ENCODE results near the gene ZBTB2.
"Not testable (repeated sequence)": the region's sequence is repeated elsewhere in the genome, so short reads cannot be mapped to it uniquely, and the experiment has no call there.

ZBTB2 gene

GRCh38 chr6:151335930-151336329, 55.4 kb downstream of the ZBTB2 start:
- no peak for DNase-seq (ENCODE audit: low read depth in 2 of 2)

DNA sequence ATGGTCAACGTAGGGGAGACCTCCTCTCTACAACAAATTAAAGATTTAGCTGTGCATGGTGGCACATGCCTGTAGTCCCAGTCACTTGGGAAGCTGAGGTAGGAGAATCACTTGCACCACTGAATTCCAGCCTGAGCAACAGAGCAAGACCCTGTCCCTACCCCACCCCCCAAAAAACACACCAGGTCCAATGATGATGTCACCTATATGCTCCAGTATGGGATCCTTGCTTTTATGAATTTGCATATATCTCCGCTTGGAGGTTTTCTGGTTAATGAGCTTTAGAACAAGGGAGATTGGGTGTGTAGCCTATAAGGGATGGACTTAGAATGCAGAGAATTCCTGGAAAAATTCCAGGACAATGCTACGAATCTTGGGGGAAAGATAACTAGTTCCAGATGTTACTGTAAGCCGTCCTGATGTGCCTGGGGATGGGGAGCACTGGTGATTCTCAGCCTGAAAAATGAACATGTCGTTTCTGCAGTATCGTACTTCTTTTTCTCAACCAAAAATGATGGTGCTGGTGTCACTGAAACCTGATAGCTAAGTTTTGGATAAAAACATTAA, 61.1 kb downstream of the ZBTB2 start:
- no peak for DNase-seq (ENCODE audit: low read depth in 2 of 2)

- DNase-seq (ENCODE audit: low read depth in 2 of 2): no peak
Measured at GRCh38 chr6:151327101-151327500, 64.3 kb downstream of the ZBTB2 start.

DNA sequence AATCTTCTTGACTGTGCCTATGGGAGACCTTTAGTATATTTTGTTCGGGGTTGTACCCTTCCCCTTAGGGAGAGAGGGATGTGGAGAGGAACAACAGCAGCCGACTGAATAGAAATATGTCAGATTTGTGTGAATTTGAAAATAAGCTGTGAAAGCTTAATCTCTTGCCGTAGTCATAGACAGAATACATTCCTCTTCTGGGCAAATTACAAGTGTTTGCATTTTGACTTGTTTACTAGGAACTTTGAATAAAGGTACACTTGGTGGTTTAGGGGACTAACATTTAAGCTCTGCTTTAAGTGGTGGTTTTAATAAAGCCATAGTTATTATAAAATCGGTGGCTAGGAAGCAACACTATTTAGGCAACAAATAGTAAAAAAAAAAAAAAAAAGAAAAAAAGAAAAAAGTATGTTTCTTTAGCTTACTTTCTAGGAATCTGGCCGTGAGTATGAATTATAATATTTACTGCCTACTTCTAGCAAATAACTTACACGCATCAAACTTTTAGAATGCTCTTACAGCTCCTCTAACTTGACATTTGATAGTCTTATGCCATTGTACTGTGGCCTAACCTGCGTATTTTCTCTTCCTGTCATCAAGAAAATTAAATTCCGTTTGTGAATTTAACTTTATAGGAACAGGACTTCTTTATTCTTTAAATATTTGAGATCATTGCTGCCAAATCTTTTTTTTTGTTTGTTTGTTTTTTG, 65.1 kb downstream of the ZBTB2 start:
- no peak for DNase-seq (ENCODE audit: low read depth in 2 of 2)

- no peak for DNase-seq (ENCODE audit: low read depth in 2 of 2)
Measured at GRCh38 chr6:151325075-151326050, 66.0 kb downstream of the ZBTB2 start.

DNA sequence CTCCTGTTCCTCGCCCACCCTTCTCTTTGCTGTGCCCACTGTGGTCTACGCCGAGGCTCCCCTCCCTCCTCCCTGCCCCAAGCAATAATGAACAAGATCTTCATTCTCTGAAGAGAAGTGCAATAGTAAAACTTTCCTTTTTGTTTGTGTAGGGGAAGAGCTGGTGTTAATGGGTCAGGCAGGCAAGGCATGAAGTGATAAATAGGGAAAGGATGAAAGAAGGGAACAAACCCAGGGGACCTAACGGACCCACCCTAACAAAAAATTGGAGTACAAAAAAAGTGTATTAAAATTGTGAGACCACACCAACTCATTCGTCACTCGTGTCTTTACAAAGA, 66.9 kb downstream of the ZBTB2 start:
- DNase-seq (ENCODE audit: low read depth in 2 of 2): no peak

DNA sequence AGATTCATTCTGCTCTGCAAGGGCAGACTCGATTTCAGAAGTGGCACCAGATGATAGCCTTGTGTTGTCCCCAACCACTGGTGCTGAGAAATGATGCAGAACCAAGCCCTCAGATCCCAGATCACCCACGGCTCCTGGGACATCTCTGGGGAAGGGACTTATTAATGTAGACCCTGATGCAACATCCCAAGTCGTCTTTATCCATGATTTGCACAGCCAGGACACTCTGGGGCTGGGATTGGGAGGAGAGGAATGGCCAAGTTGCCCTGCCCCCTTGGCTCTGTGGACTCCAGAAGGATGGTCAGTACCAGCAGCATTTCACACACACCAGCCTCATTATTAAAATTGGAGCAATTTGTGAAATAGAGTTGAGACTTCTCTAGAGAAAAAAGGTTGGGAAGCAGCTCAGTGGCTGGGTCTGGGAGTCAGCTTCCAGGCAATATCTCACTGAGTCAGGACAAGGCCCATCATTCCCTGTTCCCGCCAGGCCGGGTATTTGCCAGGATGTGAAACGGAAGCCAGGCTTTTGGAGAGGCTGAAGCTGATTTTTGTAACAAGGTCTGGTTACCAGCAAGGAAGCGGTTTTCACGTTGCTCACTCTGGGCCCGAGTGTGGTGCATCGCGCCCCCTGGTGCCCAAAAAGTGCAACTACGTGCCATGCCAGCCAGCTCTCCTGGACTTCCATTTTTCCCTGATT, 67.4 kb downstream of the ZBTB2 start:
- DNase-seq (ENCODE audit: low read depth in 2 of 2): peak; percentile 40 to 60

DNA sequence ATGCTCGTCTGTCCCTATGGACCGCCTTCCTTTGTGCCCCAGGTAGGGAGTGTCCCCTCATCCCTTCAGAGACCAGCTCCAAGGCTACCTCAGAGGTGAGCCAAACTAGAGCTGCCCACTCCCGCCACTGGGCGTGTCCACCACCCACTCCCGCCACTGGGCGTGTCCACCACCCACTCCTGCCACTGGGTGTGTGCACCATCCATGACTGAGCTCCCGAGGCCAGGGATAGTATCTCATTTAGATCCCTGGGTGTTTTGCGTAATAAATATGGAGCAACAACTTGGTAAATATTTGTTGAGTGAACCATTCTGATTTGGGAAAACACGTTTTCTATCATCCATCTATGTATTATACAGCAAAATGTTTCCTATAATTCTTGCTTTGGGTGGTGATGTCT, 68.8 kb downstream of the ZBTB2 start:
- no peak for DNase-seq (ENCODE audit: low read depth in 2 of 2)

DNA sequence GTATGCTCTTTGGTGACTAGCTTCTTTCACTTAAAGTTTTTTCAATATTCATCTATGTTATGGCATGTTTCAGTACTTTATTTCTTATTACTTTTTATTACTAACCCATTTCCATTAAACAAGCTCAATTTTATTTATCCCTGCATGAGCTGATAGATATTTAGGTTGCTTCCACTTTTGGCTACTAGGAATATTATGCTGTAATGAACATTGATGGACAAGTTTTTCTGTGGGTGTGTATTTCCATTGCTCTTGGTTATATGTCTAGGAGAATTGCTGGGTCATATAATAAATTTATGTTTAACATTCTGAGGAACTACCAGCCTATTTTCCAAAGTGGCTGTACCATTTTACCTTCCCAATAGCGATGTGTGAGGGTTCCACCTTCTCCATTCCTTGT, 69.9 kb downstream of the ZBTB2 start:
- no peak for DNase-seq (ENCODE audit: low read depth in 2 of 2)

- no peak for DNase-seq (ENCODE audit: low read depth in 2 of 2)
Measured at GRCh38 chr6:151320140-151320539, 71.2 kb downstream of the ZBTB2 start.

- no peak for DNase-seq (ENCODE audit: low read depth in 2 of 2)
Measured at GRCh38 chr6:151317995-151318365, 73.4 kb downstream of the ZBTB2 start.

DNA sequence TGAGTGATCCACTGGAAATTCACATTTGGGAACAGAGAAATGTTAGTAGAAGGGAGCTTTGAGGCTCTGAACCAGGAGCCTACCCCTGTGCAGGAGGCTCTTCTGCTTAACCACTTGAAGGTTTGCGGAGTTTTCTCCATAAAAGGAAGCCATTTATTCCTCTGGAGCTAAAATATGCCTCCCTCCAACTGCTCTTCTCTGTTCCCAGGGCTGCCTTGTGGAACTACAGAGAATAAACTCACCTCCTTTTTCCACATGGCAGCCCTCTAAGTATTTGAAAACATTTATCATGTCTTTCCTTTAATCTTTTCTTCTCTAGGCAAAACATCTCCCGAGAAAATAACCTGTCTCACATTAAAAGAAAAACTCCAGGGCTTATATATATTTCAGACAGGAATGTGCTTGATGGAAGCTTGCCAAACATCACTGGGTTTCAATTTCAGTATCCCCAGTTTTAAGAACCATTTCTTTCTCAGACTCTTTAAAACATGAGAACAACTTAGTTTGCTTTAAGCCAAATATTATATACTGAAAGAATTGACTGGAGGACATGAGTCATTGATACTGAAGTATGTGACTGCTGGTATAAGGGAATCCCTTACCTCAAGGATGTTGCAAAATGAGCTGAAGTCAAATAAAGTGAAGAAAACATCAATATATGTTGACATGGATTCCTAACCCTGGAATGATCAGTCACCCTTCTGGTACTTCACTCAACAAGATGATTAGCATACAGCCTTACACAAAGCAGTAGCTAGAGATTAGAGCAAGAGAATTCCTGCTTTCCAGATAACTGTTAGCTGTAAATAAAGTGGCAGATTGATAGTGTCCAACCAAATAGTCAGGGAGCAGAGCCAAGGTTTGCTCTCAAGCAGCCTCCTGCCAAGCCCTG, 74.0 kb downstream of the ZBTB2 start:
- DNase-seq (ENCODE audit: low read depth in 2 of 2): no peak

- not testable (repeated sequence) for DNase-seq (ENCODE audit: low read depth in 2 of 2)
Measured at GRCh38 chr6:151315661-151316060, 75.7 kb downstream of the ZBTB2 start.
